ENCODE data around the gene RBBP4. TPM values are rescaled to one million over a fixed set of nuclear protein-coding genes. Genes with fewer than 3 reads are reported as not detected.
A peak's percentile ranks its signal among the peaks of the same experiment; 100 is the strongest.

RBBP4 gene
- total and polyA plus RNA-seq, 3 experiments from 2014 or later, result 241 to 301 (median 289) TPM

DNA sequence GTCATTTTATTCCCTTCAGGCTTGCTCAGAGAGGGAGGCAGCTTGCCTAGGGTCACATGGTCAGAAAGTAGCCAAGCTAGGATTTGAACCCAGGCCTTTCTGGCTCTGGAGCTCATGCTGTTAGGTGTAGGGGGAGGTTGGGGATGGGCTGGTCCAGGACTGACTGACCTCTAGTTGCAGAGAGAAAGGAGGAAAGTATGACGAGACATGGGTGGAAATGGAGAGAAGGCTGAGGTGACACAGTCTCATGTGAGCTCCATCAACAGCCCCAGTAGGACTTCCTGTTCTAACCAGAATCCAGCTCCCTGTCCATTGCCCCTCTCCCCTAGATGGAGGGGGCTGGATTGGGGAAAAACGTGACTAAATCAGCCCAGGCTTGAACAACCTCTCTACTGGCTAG is 67.0 kb downstream of the RBBP4 start:
- no peak overlapping the region for H3K4me3 ChIP-seq (ENCODE audit: low read length)
- no peaks in the 10 kb centered on the region for H3K27me3 ChIP-seq (ENCODE audit: insufficient read depth, low read length, poor library complexity, severe bottlenecking)
- H3K9me3 Mint-ChIP-seq, result no peaks in the 10 kb centered on the region
- no peak overlapping the region for H3K27ac ChIP-seq (ENCODE audit: low read depth, low read length)
- H3K27me3 Mint-ChIP-seq, result peaks cover 16 to 20% of the 10 kb centered on the region in 2 donors
- ChIA-PET CTCF (interaction anchor here (1.1 to 1.7 kb wide), 2 partner anchors 18 to 55 kb away, joined by 3 read pairs; no protein-coding TSS in a partner anchor), POLR2A (no interaction called here)
- no peak for DNase-seq
- H3K9me3 ChIP-seq (ENCODE audit: low read length), result no peaks in the 10 kb centered on the region
- H3K36me3 Mint-ChIP-seq, result no peaks in the 10 kb centered on the region
- no peaks in the 10 kb centered on the region for H3K4me1 ChIP-seq (ENCODE audit: insufficient read depth, low read length)
- H3K4me3 Mint-ChIP-seq, result no peak overlapping the region
- peaks cover 0 to 16% (median 10%) of the 10 kb centered on the region in 3 donors for H3K4me1 Mint-ChIP-seq
- H3K36me3 ChIP-seq (ENCODE audit: insufficient read depth, low read length), result no peaks in the 10 kb centered on the region
- no peak overlapping the region for H3K27ac Mint-ChIP-seq

DNA sequence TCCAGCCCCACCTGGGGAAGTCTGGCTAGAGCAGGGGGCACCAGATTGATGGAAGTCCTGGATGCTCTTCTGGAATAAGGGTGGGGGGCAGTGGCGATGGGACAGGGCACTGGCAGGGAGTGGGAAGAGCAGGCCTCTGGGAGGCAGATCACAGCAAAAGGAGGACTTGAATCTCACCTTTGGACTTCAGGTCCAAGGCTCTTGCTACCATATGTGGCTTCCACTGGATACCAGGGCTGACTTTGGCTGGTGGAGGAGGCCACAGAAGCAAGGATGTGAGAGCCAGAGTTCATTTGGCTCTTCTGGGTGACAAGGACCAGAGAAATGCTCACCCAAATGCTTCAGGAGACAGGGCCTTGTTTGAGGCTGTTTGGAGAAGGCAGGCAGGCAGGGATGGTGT is 67.5 kb downstream of the RBBP4 start:
- Mint-ChIP-seq H3K4me3 (no peak overlapping the region), H3K9me3 (no peaks in the 10 kb centered on the region), H3K27ac (no peak overlapping the region), H3K27me3 (peaks cover 14 to 21% of the 10 kb centered on the region in 2 donors), H3K4me1 (peaks cover 0 to 13% (median 8%) of the 10 kb centered on the region in 3 donors), H3K36me3 (no peaks in the 10 kb centered on the region)
- Histone ChIP-seq H3K4me3 (ENCODE audit: low read length) (no peak overlapping the region), H3K36me3 (ENCODE audit: insufficient read depth, low read length) (no peaks in the 10 kb centered on the region), H3K27ac (ENCODE audit: low read depth, low read length) (no peak overlapping the region), H3K9me3 (ENCODE audit: low read length) (no peaks in the 10 kb centered on the region), H3K27me3 (ENCODE audit: insufficient read depth, low read length, poor library complexity, severe bottlenecking) (no peaks in the 10 kb centered on the region), H3K4me1 (ENCODE audit: insufficient read depth, low read length) (no peaks in the 10 kb centered on the region)
- no peak for DNase-seq
- CTCF ChIA-PET, result interaction anchor here (1.1 kb wide), 1 partner anchor 54 kb away, joined by 3 read pairs; no protein-coding TSS in a partner anchor
- POLR2A ChIA-PET, result no interaction called here

DNA sequence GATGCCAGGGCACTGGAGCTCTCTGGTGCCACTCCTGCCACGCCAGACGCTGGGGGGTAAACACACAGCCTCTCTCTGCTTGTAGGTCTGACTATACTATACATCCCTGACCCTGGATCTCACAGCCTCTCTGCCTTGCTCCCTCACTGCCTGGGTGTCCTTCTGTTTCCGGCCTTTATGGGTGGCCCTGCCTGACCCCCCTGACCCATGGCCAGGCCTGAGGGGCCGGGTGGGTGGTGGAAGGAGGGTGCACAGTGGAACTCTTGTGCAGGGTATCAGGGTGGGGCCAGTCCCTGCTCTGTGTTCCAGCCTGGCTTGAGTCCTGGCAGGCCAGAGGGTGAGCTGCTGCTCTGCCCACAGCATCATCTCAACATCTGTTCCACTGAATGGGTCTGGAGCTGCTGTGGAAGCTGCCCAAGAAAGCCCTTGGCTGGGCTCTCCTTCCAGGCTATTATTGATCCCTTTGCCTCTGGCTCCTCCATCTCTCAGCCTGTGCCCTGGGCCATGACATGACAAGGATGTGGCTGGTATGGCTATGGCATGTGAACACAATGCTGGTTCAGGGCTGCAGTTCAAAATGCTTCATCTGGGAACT is 68.8 kb downstream of the RBBP4 start:
- Histone ChIP-seq H3K9me3 (ENCODE audit: low read length) (no peaks in the 10 kb centered on the region), H3K27ac (ENCODE audit: low read depth, low read length) (no peak overlapping the region), H3K27me3 (ENCODE audit: insufficient read depth, low read length, poor library complexity, severe bottlenecking) (no peaks in the 10 kb centered on the region), H3K4me1 (ENCODE audit: insufficient read depth, low read length) (peaks cover under 1% of the 10 kb centered on the region), H3K4me3 (ENCODE audit: low read length) (no peak overlapping the region), H3K36me3 (ENCODE audit: insufficient read depth, low read length) (no peaks in the 10 kb centered on the region)
- H3K27ac Mint-ChIP-seq, result no peak overlapping the region
- POLR2A ChIA-PET, result no interaction called here
- peaks cover under 1 to 13% (median 8%) of the 10 kb centered on the region in 3 donors for H3K4me1 Mint-ChIP-seq
- CTCF ChIA-PET, result no interaction called here
- no peak for DNase-seq
- peaks cover 14 to 24% of the 10 kb centered on the region in 2 donors for H3K27me3 Mint-ChIP-seq
- no peaks in the 10 kb centered on the region for H3K36me3 Mint-ChIP-seq
- H3K4me3 Mint-ChIP-seq, result no peak overlapping the region
- no peaks in the 10 kb centered on the region for H3K9me3 Mint-ChIP-seq

DNA sequence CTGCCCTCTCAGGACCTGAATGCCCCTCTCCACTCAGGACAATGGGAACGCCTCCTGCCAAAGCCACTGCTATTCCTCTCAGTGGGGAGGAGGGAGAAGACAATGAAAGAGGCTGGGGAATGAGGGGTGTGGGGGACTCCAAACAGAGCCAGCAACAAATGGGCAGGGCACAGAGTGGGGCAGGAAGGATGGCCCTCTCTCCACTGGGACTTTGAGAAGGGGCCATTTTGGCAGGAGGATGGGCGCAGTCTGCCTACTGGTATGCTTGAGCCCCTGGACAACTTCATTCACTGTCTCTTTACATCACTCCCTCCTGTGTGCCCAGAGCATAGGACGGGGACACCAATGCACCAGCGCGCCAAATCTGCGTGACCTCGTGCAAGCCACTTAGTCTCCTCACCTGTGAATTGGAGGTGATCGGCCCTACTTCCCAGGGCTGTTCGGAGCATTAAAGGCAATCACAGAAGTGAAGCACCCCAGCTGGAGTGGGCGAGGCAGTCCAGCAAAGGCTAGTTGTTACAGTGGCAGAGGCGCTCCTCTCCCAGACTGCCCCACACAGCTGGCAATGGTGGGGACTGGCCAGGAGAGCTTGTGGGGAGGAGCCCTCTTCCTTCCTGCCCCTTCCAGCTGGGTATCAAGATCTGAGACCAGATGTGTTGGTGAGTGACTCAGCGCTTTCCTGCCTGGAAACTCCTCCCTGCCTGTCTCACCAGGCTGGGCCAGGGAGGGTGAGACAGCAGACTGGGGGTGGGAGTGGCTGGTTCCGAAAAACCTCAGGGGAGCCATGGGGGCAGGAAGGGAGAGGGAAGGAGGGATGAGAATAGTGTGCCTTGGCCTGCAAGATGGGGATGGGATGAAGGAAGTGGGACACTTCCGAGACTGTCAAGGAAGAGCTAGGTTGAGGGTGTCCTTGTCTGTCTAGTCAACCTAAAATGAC is 73.9 kb downstream of the RBBP4 start:
- ChIA-PET POLR2A (no interaction called here), CTCF (no interaction called here)
- Histone ChIP-seq H3K27me3 (ENCODE audit: insufficient read depth, low read length, poor library complexity, severe bottlenecking) (no peaks in the 10 kb centered on the region), H3K4me3 (ENCODE audit: low read length) (no peak overlapping the region), H3K4me1 (ENCODE audit: insufficient read depth, low read length) (peaks cover 11% of the 10 kb centered on the region), H3K9me3 (ENCODE audit: low read length) (no peaks in the 10 kb centered on the region), H3K27ac (ENCODE audit: low read depth, low read length) (peak overlapping the region; percentile 57), H3K36me3 (ENCODE audit: insufficient read depth, low read length) (no peaks in the 10 kb centered on the region)
- no peak for DNase-seq
- Mint-ChIP-seq H3K27ac (peak overlapping the region in 1 of 8 donors; percentile 29), H3K9me3 (no peaks in the 10 kb centered on the region), H3K4me1 (peaks cover 7 to 10% (median 8%) of the 10 kb centered on the region in 3 donors), H3K36me3 (no peaks in the 10 kb centered on the region), H3K27me3 (peaks cover 7 to 19% of the 10 kb centered on the region in 2 donors), H3K4me3 (peak overlapping the region in 1 of 7 donors; percentile 40)

- ChIA-PET CTCF (interaction anchor here (4.8 kb wide), 1 partner anchor 13 kb away, joined by 23 read pairs; no protein-coding TSS in a partner anchor), POLR2A (no interaction called here)
- Mint-ChIP-seq H3K27me3 (peaks cover 7 to 19% of the 10 kb centered on the region in 2 donors), H3K27ac (peak overlapping the region in 1 of 8 donors; percentile 29), H3K36me3 (no peaks in the 10 kb centered on the region), H3K9me3 (no peaks in the 10 kb centered on the region), H3K4me3 (no peak overlapping the region), H3K4me1 (peaks cover 7 to 10% (median 8%) of the 10 kb centered on the region in 3 donors)
- Histone ChIP-seq H3K36me3 (ENCODE audit: insufficient read depth, low read length) (no peaks in the 10 kb centered on the region), H3K27me3 (ENCODE audit: insufficient read depth, low read length, poor library complexity, severe bottlenecking) (no peaks in the 10 kb centered on the region), H3K4me1 (ENCODE audit: insufficient read depth, low read length) (peaks cover 11% of the 10 kb centered on the region), H3K27ac (ENCODE audit: low read depth, low read length) (peak overlapping the region; percentile 57), H3K4me3 (ENCODE audit: low read length) (no peak overlapping the region), H3K9me3 (ENCODE audit: low read length) (no peaks in the 10 kb centered on the region)
- no peak for DNase-seq
These were observed 74.6 kb downstream of the RBBP4 start for GRCh38 chr1:32725615-32725982.

DNA sequence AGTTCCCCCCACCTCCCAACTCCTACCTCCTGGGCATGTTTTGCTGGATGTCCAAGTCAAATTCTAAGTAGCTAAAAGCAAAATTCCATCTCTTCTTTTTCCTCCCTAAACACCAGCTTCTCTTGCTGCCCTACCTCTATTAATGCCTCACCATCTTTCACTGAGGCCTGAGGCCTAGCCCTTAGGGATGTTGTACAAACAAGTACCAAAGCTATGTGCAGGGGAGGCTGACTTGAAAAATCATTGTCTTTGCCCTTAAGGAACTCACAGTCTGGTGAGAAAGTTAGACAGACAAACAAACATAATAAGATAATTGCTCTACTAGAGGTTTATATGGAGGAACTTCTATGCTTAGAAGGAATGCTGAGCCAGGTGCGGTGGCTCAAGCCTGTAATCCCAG is 76.9 kb downstream of the RBBP4 start:
- H3K36me3 ChIP-seq (ENCODE audit: insufficient read depth, low read length), result no peaks in the 10 kb centered on the region
- ChIA-PET POLR2A (interaction anchor here (0.6 kb wide), 1 partner anchor 12 kb away, joined by 9 read pairs; no protein-coding TSS in a partner anchor), CTCF (interaction anchor here (4.8 kb wide), 1 partner anchor 15 kb away, joined by 23 read pairs; no protein-coding TSS in a partner anchor)
- peaks cover 11% of the 10 kb centered on the region for H3K4me1 ChIP-seq (ENCODE audit: insufficient read depth, low read length)
- no peaks in the 10 kb centered on the region for H3K27me3 ChIP-seq (ENCODE audit: insufficient read depth, low read length, poor library complexity, severe bottlenecking)
- Mint-ChIP-seq H3K4me3 (no peak overlapping the region), H3K9me3 (no peaks in the 10 kb centered on the region), H3K27ac (no peak overlapping the region), H3K36me3 (no peaks in the 10 kb centered on the region), H3K27me3 (peaks cover 0 to 6% of the 10 kb centered on the region in 2 donors), H3K4me1 (peaks cover 13 to 21% (median 17%) of the 10 kb centered on the region in 3 donors)
- H3K27ac ChIP-seq (ENCODE audit: low read depth, low read length), result no peak overlapping the region
- DNase-seq, result no peak
- H3K4me3 ChIP-seq (ENCODE audit: low read length), result no peak overlapping the region
- H3K9me3 ChIP-seq (ENCODE audit: low read length), result no peaks in the 10 kb centered on the region

GRCh38 chr1:32728413-32729077 is 77.5 kb downstream of the RBBP4 start:
- H3K27ac ChIP-seq (ENCODE audit: low read depth, low read length), result no peak overlapping the region
- POLR2A ChIA-PET, result interaction anchor here (0.6 kb wide), 1 partner anchor 11 kb away, joined by 9 read pairs; no protein-coding TSS in a partner anchor
- H3K9me3 Mint-ChIP-seq, result no peaks in the 10 kb centered on the region
- H3K4me3 ChIP-seq (ENCODE audit: low read length), result no peak overlapping the region
- H3K27me3 Mint-ChIP-seq, result peaks cover 0 to 4% of the 10 kb centered on the region in 2 donors
- H3K9me3 ChIP-seq (ENCODE audit: low read length), result no peaks in the 10 kb centered on the region
- H3K4me3 Mint-ChIP-seq, result no peak overlapping the region
- no peaks in the 10 kb centered on the region for H3K36me3 ChIP-seq (ENCODE audit: insufficient read depth, low read length)
- CTCF ChIA-PET, result interaction anchor here (0.6 to 4.8 kb wide), 3 partner anchors 16 to 39 kb away, joined by 3 to 23 read pairs (median 4); no protein-coding TSS in a partner anchor
- peaks cover 13 to 21% (median 17%) of the 10 kb centered on the region in 3 donors for H3K4me1 Mint-ChIP-seq
- DNase-seq, result no peak
- H3K36me3 Mint-ChIP-seq, result no peaks in the 10 kb centered on the region
- H3K4me1 ChIP-seq (ENCODE audit: insufficient read depth, low read length), result peaks cover 11% of the 10 kb centered on the region
- no peak overlapping the region for H3K27ac Mint-ChIP-seq
- H3K27me3 ChIP-seq (ENCODE audit: insufficient read depth, low read length, poor library complexity, severe bottlenecking), result no peaks in the 10 kb centered on the region

All from CD8-positive, alpha-beta memory T cell (primary cell).